Putamen (tissue), 1 donor: ENCODE data around the gene RAD51B.

Experiments used
- DNase-seq: peaks from one replicate; pipeline ENCODE4 v3.0.0-alpha.2; 2016; ENCODE audit warnings: low spot score

The RAD51B gene

GRCh38 chr14:68669603-68670358 is 850.2 kb downstream of the RAD51B start:
- no peak for DNase-seq

- no peak for DNase-seq
Measured at GRCh38 chr14:68670359-68670715, 850.8 kb downstream of the RAD51B start.

GRCh38 chr14:68671909-68672308 is 852.3 kb downstream of the RAD51B start:
- no peak for DNase-seq

- DNase-seq, result no peak
Measured at GRCh38 chr14:68672609-68673285, 853.2 kb downstream of the RAD51B start.

- no peak for DNase-seq
Measured at GRCh38 chr14:68673464-68673863, 853.9 kb downstream of the RAD51B start.

GRCh38 chr14:68674538-68675232 is 855.1 kb downstream of the RAD51B start:
- no peak for DNase-seq

- no peak for DNase-seq
Measured at GRCh38 chr14:68675233-68675577, 855.6 kb downstream of the RAD51B start.

GRCh38 chr14:68676511-68676943 is 856.9 kb downstream of the RAD51B start:
- no peak for DNase-seq

- no peak for DNase-seq
Measured at GRCh38 chr14:68677476-68677875, 857.9 kb downstream of the RAD51B start.

GRCh38 chr14:68677901-68678300 is 858.3 kb downstream of the RAD51B start:
- no peak for DNase-seq

- no peak for DNase-seq
Measured at GRCh38 chr14:68678471-68678870, 858.9 kb downstream of the RAD51B start.

GRCh38 chr14:68679301-68679700 is 859.7 kb downstream of the RAD51B start:
- DNase-seq, result no peak

GRCh38 chr14:68679746-68680467 is 860.3 kb downstream of the RAD51B start:
- DNase-seq, result no peak

- DNase-seq, result no peak
Measured at GRCh38 chr14:68680541-68681051, 861.0 kb downstream of the RAD51B start.

GRCh38 chr14:68681256-68682011 is 861.9 kb downstream of the RAD51B start:
- DNase-seq, result no peak

- DNase-seq, result no peak
Measured at GRCh38 chr14:68682166-68683103, 862.9 kb downstream of the RAD51B start.

GRCh38 chr14:68683326-68683725 is 863.7 kb downstream of the RAD51B start:
- DNase-seq, result no peak

GRCh38 chr14:68684466-68685418 is 865.2 kb downstream of the RAD51B start:
- DNase-seq, result no peak
